Bronchial epithelial cell (primary cell): Measurements from ENCODE around the gene SRSF3. TPM values are rescaled to one million over a fixed set of nuclear protein-coding genes. Genes with fewer than 3 reads are reported as not detected.

Source experiments
- DNase-seq: peaks from one replicate; pipeline ENCODE4 v3.0.0-alpha.2; 2010; ENCODE audit warnings: low read depth
- FAIRE-seq: peaks from 2 replicates; lab custom pipeline; 2011; peaks lifted over from hg19 to GRCh38; lab: Jason Lieb, UNC
- H3K27me3 ChIP-seq: 2 replicates; pipeline ENCODE4 v1.5.1; 2011; ENCODE audit warnings: low read length; ENCODE audit not compliant: control insufficient read depth, insufficient read depth
- H3K36me3 ChIP-seq: 2 replicates; pipeline ENCODE4 v1.5.1; 2011; ENCODE audit warnings: low read length; ENCODE audit not compliant: control insufficient read depth, insufficient read depth
- H3K4me3 ChIP-seq: 2 replicates; pipeline ENCODE4 v1.5.1; 2011; ENCODE audit warnings: mild to moderate bottlenecking, low read depth, low read length, control low read depth
- CTCF ChIP-seq: IDR thresholded peaks from 2 replicates; pipeline ENCODE4 v1.5.1; 2011; ENCODE audit warnings: mild to moderate bottlenecking, moderate library complexity, low read length, control low read depth, inconsistent platforms; ENCODE audit not compliant: insufficient read depth, severe bottlenecking
- total RNA-seq: library from RNA; depleted of rRNA; stranded (reverse); fragments of >200 nt; gene quantifications from 2 replicates; pipeline ENCODE4 v1.2.1, GENCODE V29; 2014

SRSF3 gene
- total RNA-seq, 1 donor from 2014 or later, result 200 TPM

- Histone ChIP-seq H3K27me3 (no peaks in the 10 kb centered on the region), H3K4me3 (no peak overlapping the region), H3K36me3 (no peaks in the 10 kb centered on the region)
- DNase-seq, result no peak
- TF ChIP-seq CTCF, result no peak
- FAIRE-seq, result no peak
These were observed 45.8 kb upstream of the SRSF3 start for GRCh38 chr6:36548401-36548743.

GRCh38 chr6:36550473-36551000 is 43.6 kb upstream of the SRSF3 start:
- H3K36me3 ChIP-seq, result no peaks in the 10 kb centered on the region
- H3K4me3 ChIP-seq, result no peak overlapping the region
- no peak for FAIRE-seq
- H3K27me3 ChIP-seq, result no peaks in the 10 kb centered on the region
- TF ChIP-seq CTCF, result no peak
- no peak for DNase-seq

GRCh38 chr6:36555750-36556252 is 38.4 kb upstream of the SRSF3 start:
- Histone ChIP-seq H3K27me3 (no peaks in the 10 kb centered on the region), H3K36me3 (no peaks in the 10 kb centered on the region), H3K4me3 (no peak overlapping the region)
- TF ChIP-seq CTCF, result no peak
- FAIRE-seq (no peak), DNase-seq (no peak)

- Histone ChIP-seq H3K27me3 (no peaks in the 10 kb centered on the region), H3K36me3 (no peaks in the 10 kb centered on the region), H3K4me3 (no peak overlapping the region)
- DNase-seq, result no peak
- no peak for FAIRE-seq
- no peak for TF ChIP-seq CTCF
These were observed 37.9 kb upstream of the SRSF3 start for GRCh38 chr6:36556281-36556680.

- no peaks in the 10 kb centered on the region for H3K27me3 ChIP-seq
- H3K4me3 ChIP-seq, result no peak overlapping the region
- no peak for FAIRE-seq
- no peak for DNase-seq
- H3K36me3 ChIP-seq, result no peaks in the 10 kb centered on the region
- TF ChIP-seq CTCF, result no peak
These were observed 35.0 kb upstream of the SRSF3 start for GRCh38 chr6:36559011-36559793.

- TF ChIP-seq CTCF, result no peak
- DNase-seq (no peak), FAIRE-seq (no peak)
- H3K4me3 ChIP-seq, result no peak overlapping the region
- no peaks in the 10 kb centered on the region for H3K27me3 ChIP-seq
- no peaks in the 10 kb centered on the region for H3K36me3 ChIP-seq
These were observed 33.3 kb upstream of the SRSF3 start for GRCh38 chr6:36560822-36561221.
